HG02938 (cell line): ENCODE data around the gene DGCR6L.
"Not testable (repeated sequence)": the region's sequence is repeated elsewhere in the genome, so short reads cannot be mapped to it uniquely, and the experiment has no call there.

ENCODE experiments used
- ATAC-seq: cut with Tn5 transposase; IDR thresholded peaks from one replicate; pipeline ENCODE4 v1.9.1; 2021; ENCODE audit warnings: mild to moderate bottlenecking, moderate library complexity; ENCODE audit not compliant: unreplicated experiment

The DGCR6L gene

GRCh38 chr22:20292673-20293232 is 27.1 kb downstream of the DGCR6L start:
- no peak for ATAC-seq

- ATAC-seq, result no peak
Measured at GRCh38 chr22:20292108-20292507, 27.8 kb downstream of the DGCR6L start.

- ATAC-seq, result no peak
Measured at GRCh38 chr22:20291604-20292063, 28.2 kb downstream of the DGCR6L start.

- no peak for ATAC-seq
Measured at GRCh38 chr22:20291249-20291586, 28.6 kb downstream of the DGCR6L start.

GRCh38 chr22:20290578-20291248 is 29.1 kb downstream of the DGCR6L start:
- ATAC-seq, result no peak

GRCh38 chr22:20290045-20290392 is 29.8 kb downstream of the DGCR6L start:
- ATAC-seq, result no peak

- ATAC-seq, result not testable (repeated sequence)
Measured at GRCh38 chr22:20289182-20290044, 30.4 kb downstream of the DGCR6L start.

GRCh38 chr22:20286784-20287423 is 33.0 kb downstream of the DGCR6L start:
- not testable (repeated sequence) for ATAC-seq

- not testable (repeated sequence) for ATAC-seq
Measured at GRCh38 chr22:20286312-20286660, 33.6 kb downstream of the DGCR6L start.

- not testable (repeated sequence) for ATAC-seq
Measured at GRCh38 chr22:20285473-20286311, 34.2 kb downstream of the DGCR6L start.

GRCh38 chr22:20284471-20285086 is 35.3 kb downstream of the DGCR6L start:
- ATAC-seq, result no peak

GRCh38 chr22:20283674-20284066 is 36.2 kb downstream of the DGCR6L start:
- ATAC-seq, result no peak

GRCh38 chr22:20282901-20283673 is 36.8 kb downstream of the DGCR6L start:
- no peak for ATAC-seq

- ATAC-seq, result no peak
Measured at GRCh38 chr22:20281891-20282290, 38.0 kb downstream of the DGCR6L start.

- not testable (repeated sequence) for ATAC-seq
Measured at GRCh38 chr22:20281473-20281872, 38.4 kb downstream of the DGCR6L start.

- no peak for ATAC-seq
Measured at GRCh38 chr22:20280866-20281265, 39.0 kb downstream of the DGCR6L start.

- not testable (repeated sequence) for ATAC-seq
Measured at GRCh38 chr22:20280163-20280562, 39.7 kb downstream of the DGCR6L start.

GRCh38 chr22:20279662-20280134 is 40.2 kb downstream of the DGCR6L start:
- ATAC-seq, result no peak
